Lung microvascular endothelial cell (primary cell): ENCODE results near the gene ADCY1. TPM values are rescaled to one million over a fixed set of nuclear protein-coding genes. Genes with fewer than 3 reads are reported as not detected.

Experiments
- DNase-seq, 2 donors: peaks; one replicate each; pipeline versions ENCODE4 v3.0.0 to v3.0.0-alpha.2; 2010; ENCODE audit warnings: low read depth in 2 of 2
- total RNA-seq: library from RNA; depleted of rRNA; stranded (reverse); fragments of >200 nt; gene quantifications from 2 replicates; pipeline ENCODE4 v1.2.1, GENCODE V29; 2014

The ADCY1 gene
- total RNA-seq, 1 donor from 2014 or later = 0.40 TPM

GRCh38 chr7:45689797-45690761 lies 115.9 kb downstream of the ADCY1 start:
- no peak for DNase-seq

GRCh38 chr7:45690762-45691150 lies 116.6 kb downstream of the ADCY1 start:
- no peak for DNase-seq

- no peak for DNase-seq
These were observed 117.0 kb downstream of the ADCY1 start for GRCh38 chr7:45691155-45691656.

GRCh38 chr7:45692031-45692430 lies 117.9 kb downstream of the ADCY1 start:
- no peak for DNase-seq

GRCh38 chr7:45695249-45695995 lies 121.3 kb downstream of the ADCY1 start:
- DNase-seq = no peak

- no peak for DNase-seq
These were observed 122.3 kb downstream of the ADCY1 start for GRCh38 chr7:45696476-45696875.

- no peak for DNase-seq
These were observed 123.5 kb downstream of the ADCY1 start for GRCh38 chr7:45697576-45698136.

GRCh38 chr7:45698303-45699014 lies 124.3 kb downstream of the ADCY1 start:
- DNase-seq = no peak

- DNase-seq = no peak
These were observed 124.8 kb downstream of the ADCY1 start for GRCh38 chr7:45699015-45699309.

- no peak for DNase-seq
These were observed 125.7 kb downstream of the ADCY1 start for GRCh38 chr7:45699726-45700390.

GRCh38 chr7:45700556-45700955 lies 126.4 kb downstream of the ADCY1 start:
- DNase-seq = no peak

- no peak for DNase-seq
These were observed 127.7 kb downstream of the ADCY1 start for GRCh38 chr7:45701701-45702510.

- DNase-seq = no peak
These were observed 128.6 kb downstream of the ADCY1 start for GRCh38 chr7:45702751-45703150.

GRCh38 chr7:45703373-45703821 lies 129.2 kb downstream of the ADCY1 start:
- DNase-seq = no peak

GRCh38 chr7:45703911-45704682 lies 129.9 kb downstream of the ADCY1 start:
- DNase-seq = no peak

- no peak for DNase-seq
These were observed 130.5 kb downstream of the ADCY1 start for GRCh38 chr7:45704683-45705016.

- no peak for DNase-seq
These were observed 134.1 kb downstream of the ADCY1 start for GRCh38 chr7:45708046-45708950.
